Mucosa of descending colon (tissue), 3 donors: Measurements from ENCODE around the gene KIAA0753. TPM values are rescaled to one million over a fixed set of nuclear protein-coding genes. Genes with fewer than 3 reads are reported as not detected.

Experiments
- ATAC-seq: fragments of 200-7000 bp; cut with Tn5 transposase; one replicate; pipeline ENCODE4 v1.9.1; 2020; ENCODE audit warnings: mild to moderate bottlenecking, moderate library complexity
- DNase-seq, 3 donors: peaks; one replicate each; pipeline ENCODE4 v3.0.0-alpha.2; 2020
- H3K36me3 ChIP-seq: fragments of 200-600 bp; one replicate; pipeline ENCODE4 v1.8.0; 2021; ENCODE audit warnings: low read depth, mild to moderate bottlenecking
- H3K4me1 ChIP-seq: fragments of 200-600 bp; one replicate; pipeline ENCODE4 v1.8.0; 2021; ENCODE audit warnings: low read depth, mild to moderate bottlenecking
- H3K4me3 ChIP-seq: fragments of 200-600 bp; one replicate; pipeline ENCODE4 v1.8.0; 2021; ENCODE audit warnings: mild to moderate bottlenecking
- H3K9me3 ChIP-seq: fragments of 200-600 bp; one replicate; pipeline ENCODE4 v1.8.0; 2021; ENCODE audit warnings: mild to moderate bottlenecking
- CTCF ChIP-seq: fragments of 200-600 bp; IDR thresholded peaks from one replicate; pipeline ENCODE4 v1.8.0; 2022; ENCODE audit warnings: antibody characterized with exemption, mild to moderate bottlenecking
- intact Hi-C, 2 donors: fragments of 100-400 bp; cut with DNase I in 1 of 2; cut with micrococcal nuclease in 1 of 2; formaldehyde crosslinking; loops; one replicate each; pipeline versions ENCODE4 v1.11.0 to v1.11.1; 2022; cut with DNase I, micrococcal nuclease
- total RNA-seq, 3 donors: library from RNA; stranded (reverse); fragmentation: NEBNext Ultra II Directional in 2 of 3; extraction: Animal tissue kit (Norgen Biotek cat#: 25700) in 2 of 3; gene quantifications; one replicate each; pipeline versions ENCODE4 v1.2.1 to v1.2.4, GENCODE V29; 2021 to 2023
- donor health status: DM: no; HTN: no; CAD: no; lungs with moderate emphysema.
- donor health status: DM: no; HTN: no; CAD: no.
- donor health status: DM: no; HTN: yes; CAD: no.

The KIAA0753 gene
- total RNA-seq, 3 donors from 2014 or later, result 15.5 to 22.8 (median 18.6) TPM

- DNase-seq (no peak), ATAC-seq (no peak)
- intact Hi-C loops, result no loop called here
- H3K9me3 ChIP-seq, result no peaks in the 10 kb centered on the region
- H3K4me1 ChIP-seq, result no peaks in the 10 kb centered on the region
- no peak for TF ChIP-seq CTCF
- no peaks in the 10 kb centered on the region for H3K36me3 ChIP-seq
- H3K4me3 ChIP-seq, result no peak overlapping the region
These were observed 38.7 kb upstream of the KIAA0753 start for GRCh38 chr17:6679241-6679640.

- no peak for DNase-seq
- intact Hi-C loops, result no loop called here
These were observed 37.4 kb upstream of the KIAA0753 start for GRCh38 chr17:6677946-6678345.

GRCh38 chr17:6677158-6677831 is 36.8 kb upstream of the KIAA0753 start:
- TF ChIP-seq CTCF, result no peak
- ATAC-seq, result no peak
- intact Hi-C loops, result no loop called here
- no peak for DNase-seq
- H3K4me3 ChIP-seq, result no peak overlapping the region
- no peaks in the 10 kb centered on the region for H3K4me1 ChIP-seq
- no peaks in the 10 kb centered on the region for H3K36me3 ChIP-seq
- H3K9me3 ChIP-seq, result no peaks in the 10 kb centered on the region

More at GRCh38 chr17:6677946-6678345, 37.4 kb upstream of the KIAA0753 start:
- no peak for TF ChIP-seq CTCF
- H3K4me1 ChIP-seq, result no peaks in the 10 kb centered on the region
- no peaks in the 10 kb centered on the region for H3K36me3 ChIP-seq
- no peak overlapping the region for H3K4me3 ChIP-seq
- no peaks in the 10 kb centered on the region for H3K9me3 ChIP-seq
- ATAC-seq, result no peak

- no peaks in the 10 kb centered on the region for H3K36me3 ChIP-seq
- intact Hi-C loops, result no loop called here
- H3K9me3 ChIP-seq, result no peaks in the 10 kb centered on the region
- ATAC-seq, result no peak
- H3K4me1 ChIP-seq, result no peaks in the 10 kb centered on the region
- H3K4me3 ChIP-seq, result no peak overlapping the region
- TF ChIP-seq CTCF, result no peak
- no peak for DNase-seq
These were observed 36.3 kb upstream of the KIAA0753 start for GRCh38 chr17:6676802-6677157.

GRCh38 chr17:6675201-6675825 is 34.8 kb upstream of the KIAA0753 start:
- H3K9me3 ChIP-seq, result no peaks in the 10 kb centered on the region
- ATAC-seq, result no peak

More at GRCh38 chr17:6675201-6675825, 34.8 kb upstream of the KIAA0753 start:
- Histone ChIP-seq H3K4me3 (no peak overlapping the region), H3K36me3 (no peaks in the 10 kb centered on the region), H3K4me1 (no peaks in the 10 kb centered on the region)
- DNase-seq, result no peak
- no peak for TF ChIP-seq CTCF
- intact Hi-C loops, result no loop called here
